Effector memory CD4-positive, alpha-beta T cell (primary cell): ENCODE data around the gene CYP19A1.

Experiments used
- DNase-seq, 3 donors: peaks; one replicate each; pipeline ENCODE4 v3.0.0-alpha.2; 2020
- H3K27ac ChIP-seq: 2 replicates; pipeline ENCODE4 v1.7.0; 2013; ENCODE audit warnings: mild to moderate bottlenecking, low read length, moderate library complexity; ENCODE audit not compliant: insufficient read depth, poor library complexity, severe bottlenecking
- H3K27me3 ChIP-seq: replicated peaks from 2 replicates; pipeline ENCODE4 v1.7.0; 2013; ENCODE audit warnings: mild to moderate bottlenecking, low read length; ENCODE audit not compliant: insufficient read depth, control insufficient read depth, poor library complexity, severe bottlenecking
- H3K36me3 ChIP-seq: 2 replicates; pipeline ENCODE4 v1.7.0; 2013; ENCODE audit warnings: mild to moderate bottlenecking, low read length, moderate library complexity; ENCODE audit not compliant: control insufficient read depth, insufficient read depth
- H3K4me1 ChIP-seq: 2 replicates; pipeline ENCODE4 v1.7.0; 2013; ENCODE audit warnings: low read length, mild to moderate bottlenecking; ENCODE audit not compliant: control insufficient read depth, insufficient read depth, poor library complexity, severe bottlenecking
- H3K4me3 ChIP-seq: 2 replicates; pipeline ENCODE4 v1.7.0; 2013; ENCODE audit warnings: low read length, low read depth, mild to moderate bottlenecking; ENCODE audit not compliant: insufficient read depth, poor library complexity, severe bottlenecking
- H3K9me3 ChIP-seq: 2 replicates; pipeline ENCODE4 v1.7.0; 2013; ENCODE audit warnings: mild to moderate bottlenecking, low read length, moderate library complexity; ENCODE audit not compliant: control insufficient read depth

The CYP19A1 gene

DNA sequence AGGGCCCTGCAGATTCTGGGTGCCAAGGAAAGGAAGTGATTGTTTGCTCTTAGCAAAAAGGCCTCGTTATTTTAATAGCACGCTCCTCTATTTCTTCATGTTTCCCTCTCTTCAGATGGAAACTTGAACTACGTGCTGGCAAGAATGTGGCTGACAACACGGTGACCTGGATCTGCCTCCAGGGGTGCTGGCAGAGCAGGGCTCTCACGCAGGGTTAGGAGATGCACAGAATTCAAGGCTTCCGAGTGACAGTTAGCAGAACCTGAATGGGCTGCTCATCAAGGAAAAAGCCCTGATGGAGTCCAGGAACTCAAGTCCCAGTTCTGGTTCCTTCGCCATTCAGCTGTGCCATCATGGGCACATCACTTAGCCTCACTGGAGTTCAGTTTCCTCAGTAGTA lies 22.7 kb downstream of the CYP19A1 start:
- no peaks in the 10 kb centered on the region for H3K27me3 ChIP-seq
- H3K27ac ChIP-seq = no peak overlapping the region
- no peaks in the 10 kb centered on the region for H3K9me3 ChIP-seq
- no peak overlapping the region for H3K4me3 ChIP-seq
- DNase-seq = no peak
- no peaks in the 10 kb centered on the region for H3K4me1 ChIP-seq
- no peaks in the 10 kb centered on the region for H3K36me3 ChIP-seq

DNA sequence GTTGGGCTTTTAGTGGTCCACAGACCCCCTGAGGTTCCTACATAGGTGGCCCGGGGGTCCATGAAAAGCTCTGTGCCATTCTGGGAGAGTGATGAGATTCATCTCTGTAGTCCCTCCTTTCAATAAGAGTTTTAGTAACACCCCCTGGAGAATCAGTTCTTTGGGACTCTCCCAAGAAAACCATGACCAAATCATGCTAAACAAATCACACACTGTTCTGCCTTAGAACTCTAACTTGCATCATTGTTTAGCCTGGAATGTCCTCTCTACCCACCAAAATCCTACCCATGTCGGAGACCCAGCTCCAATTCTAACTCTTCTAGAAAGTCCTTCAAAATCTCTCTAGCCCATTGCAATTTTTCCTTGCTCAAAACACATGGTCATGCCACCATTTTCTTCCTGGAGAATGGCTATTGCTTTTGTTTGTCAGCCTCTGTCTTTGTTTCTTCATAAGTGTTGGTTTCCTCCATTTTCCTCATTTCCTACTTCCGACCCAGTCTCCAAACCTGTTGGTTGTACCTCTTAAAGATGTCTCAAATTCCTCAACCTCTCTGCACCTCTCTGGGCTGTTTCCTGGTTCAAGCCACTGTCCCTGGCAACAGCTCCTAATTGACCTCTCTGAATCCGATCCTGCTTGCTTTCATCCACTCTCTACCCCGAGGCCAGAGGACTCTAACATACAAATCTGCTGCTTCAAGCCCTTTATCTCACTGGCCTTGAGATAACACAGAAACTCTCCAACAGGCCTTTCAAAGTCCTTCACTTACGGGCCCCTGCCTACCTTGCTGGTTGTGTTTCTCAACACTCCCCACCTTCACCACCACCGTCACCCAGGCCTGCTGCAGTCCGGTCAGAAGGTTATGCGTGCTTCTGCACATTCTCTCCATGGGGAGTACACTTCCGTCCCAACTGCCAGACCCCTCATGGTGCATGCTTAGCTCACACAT lies 23.7 kb downstream of the CYP19A1 start:
- H3K9me3 ChIP-seq = no peaks in the 10 kb centered on the region
- no peak for DNase-seq
- no peaks in the 10 kb centered on the region for H3K4me1 ChIP-seq
- H3K27ac ChIP-seq = no peak overlapping the region
- no peak overlapping the region for H3K4me3 ChIP-seq
- no peaks in the 10 kb centered on the region for H3K36me3 ChIP-seq
- no peaks in the 10 kb centered on the region for H3K27me3 ChIP-seq

DNA sequence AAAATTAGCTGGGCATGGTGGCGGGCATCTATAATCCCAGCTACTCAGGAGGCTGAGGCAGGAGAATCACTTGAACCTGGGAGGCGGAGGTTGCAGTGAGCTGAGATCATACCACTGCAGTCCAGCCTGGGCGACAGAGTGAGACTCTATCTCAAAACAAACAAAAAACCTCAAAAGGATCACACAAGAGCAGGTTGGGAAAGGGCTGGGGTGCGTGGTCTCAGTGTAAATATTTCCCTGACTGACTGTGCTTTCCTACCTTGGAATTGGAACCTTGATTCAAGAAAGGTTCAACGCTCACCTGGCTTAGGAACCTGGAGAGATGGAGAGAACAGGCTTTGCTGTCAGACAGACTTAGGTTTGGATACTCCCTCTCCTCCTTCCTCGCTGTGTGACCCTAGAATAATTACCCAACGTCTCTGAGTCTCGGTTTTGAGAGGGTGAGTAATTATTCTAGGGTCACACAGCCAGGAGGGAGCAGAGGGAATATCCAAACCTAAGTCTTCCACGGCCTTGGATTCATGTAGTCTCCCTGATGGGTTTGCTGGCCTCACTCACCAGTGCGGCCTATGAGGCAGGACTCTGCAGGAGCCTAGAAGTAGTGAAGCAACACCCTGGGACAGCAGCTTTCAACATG lies 24.6 kb downstream of the CYP19A1 start:
- H3K27ac ChIP-seq = no peak overlapping the region
- no peak for DNase-seq
- H3K4me1 ChIP-seq = no peaks in the 10 kb centered on the region
- H3K4me3 ChIP-seq = no peak overlapping the region
- no peaks in the 10 kb centered on the region for H3K27me3 ChIP-seq
- no peaks in the 10 kb centered on the region for H3K36me3 ChIP-seq
- no peaks in the 10 kb centered on the region for H3K9me3 ChIP-seq

DNA sequence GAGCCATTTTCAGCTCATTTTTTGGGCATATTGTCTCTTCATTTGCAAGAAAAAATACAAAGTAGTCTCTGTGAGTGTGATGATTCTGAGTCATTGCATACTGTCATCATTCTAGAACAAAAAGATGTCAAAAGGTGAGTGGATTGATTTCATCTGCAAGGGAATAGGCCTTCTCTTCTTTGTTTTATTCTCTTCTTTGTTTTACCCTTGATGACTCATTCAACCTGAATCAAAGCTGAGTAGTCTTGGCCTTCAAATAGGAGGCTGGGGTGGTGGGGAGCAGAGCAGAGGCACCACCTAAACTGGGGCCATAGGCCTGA lies 25.4 kb downstream of the CYP19A1 start:
- no peak for DNase-seq

DNA sequence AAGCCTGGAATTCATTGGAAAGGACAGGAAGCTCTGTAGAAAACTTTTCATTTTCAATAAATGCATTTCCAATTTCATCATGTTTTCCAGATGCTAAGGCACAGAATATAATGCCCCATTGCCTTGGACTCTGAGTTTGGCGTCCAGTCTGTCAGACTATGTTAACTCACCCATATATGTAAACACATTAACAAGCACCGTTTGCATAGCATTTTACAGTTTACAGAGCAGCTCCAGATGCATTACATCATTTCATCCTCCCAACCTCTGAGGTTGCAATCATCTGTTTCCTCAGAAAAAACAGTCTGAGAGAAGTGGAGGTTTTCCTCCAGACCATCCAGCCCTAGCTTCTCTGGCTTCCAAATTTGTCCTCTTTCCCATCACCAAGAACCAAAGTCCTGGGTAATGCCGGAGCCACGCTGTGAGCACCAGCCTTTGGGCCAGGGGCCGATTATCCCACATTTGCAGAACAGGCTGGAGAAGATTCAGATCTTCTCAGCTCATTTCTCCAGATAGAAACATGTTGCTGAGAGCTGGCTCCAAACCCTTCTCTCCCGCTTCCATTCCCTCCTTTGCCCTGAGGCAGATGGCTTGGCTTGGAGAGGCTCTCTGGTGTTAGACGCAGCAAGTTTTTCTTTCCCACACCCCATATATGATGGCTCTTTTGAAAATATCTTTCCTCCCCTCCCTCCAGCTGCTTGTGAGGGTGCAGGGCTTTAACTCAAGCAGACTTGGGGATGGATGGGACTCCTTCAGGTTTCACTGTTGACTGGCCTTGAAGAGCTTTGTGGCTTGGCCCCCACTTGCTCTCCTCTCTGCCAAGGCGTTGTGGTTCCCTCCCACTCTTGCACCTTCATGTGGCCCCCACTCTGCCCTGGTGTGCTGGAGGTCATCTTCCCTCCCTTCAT lies 26.0 kb downstream of the CYP19A1 start:
- Histone ChIP-seq H3K27me3 (no peaks in the 10 kb centered on the region), H3K4me3 (no peak overlapping the region)

More for the DNA sequence above, 25.4 kb downstream of the CYP19A1 start:
- no peaks in the 10 kb centered on the region for H3K36me3 ChIP-seq
- no peaks in the 10 kb centered on the region for H3K9me3 ChIP-seq
- H3K27ac ChIP-seq = no peak overlapping the region
- H3K4me3 ChIP-seq = no peak overlapping the region
- H3K27me3 ChIP-seq = no peaks in the 10 kb centered on the region
- no peaks in the 10 kb centered on the region for H3K4me1 ChIP-seq

DNA sequence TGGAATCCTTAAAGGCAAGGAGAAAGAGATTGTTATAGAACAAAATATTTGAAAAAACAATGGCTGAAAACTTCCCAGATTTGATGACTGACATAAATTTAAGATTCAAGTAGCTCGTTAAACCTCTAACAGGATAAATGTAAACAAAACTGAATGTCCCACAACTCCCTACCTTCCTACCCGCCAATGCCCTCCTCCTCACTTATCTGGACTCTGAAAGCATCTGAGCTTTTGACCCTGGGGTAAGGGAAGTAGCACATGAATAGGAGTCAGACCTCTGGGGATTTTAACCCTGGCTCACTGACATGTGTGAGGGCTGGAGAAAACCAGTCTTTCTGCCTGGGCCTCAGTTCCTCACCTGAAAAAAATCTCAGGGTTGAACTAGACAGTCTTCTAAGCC lies 26.9 kb downstream of the CYP19A1 start:
- DNase-seq = no peak
- no peaks in the 10 kb centered on the region for H3K36me3 ChIP-seq
- H3K27ac ChIP-seq = no peak overlapping the region
- no peaks in the 10 kb centered on the region for H3K9me3 ChIP-seq
- no peaks in the 10 kb centered on the region for H3K27me3 ChIP-seq
- no peak overlapping the region for H3K4me3 ChIP-seq
- H3K4me1 ChIP-seq = no peaks in the 10 kb centered on the region

More for the DNA sequence above, 26.0 kb downstream of the CYP19A1 start:
- no peaks in the 10 kb centered on the region for H3K36me3 ChIP-seq
- no peaks in the 10 kb centered on the region for H3K9me3 ChIP-seq
- DNase-seq = no peak
- no peaks in the 10 kb centered on the region for H3K4me1 ChIP-seq
- no peak overlapping the region for H3K27ac ChIP-seq

DNA sequence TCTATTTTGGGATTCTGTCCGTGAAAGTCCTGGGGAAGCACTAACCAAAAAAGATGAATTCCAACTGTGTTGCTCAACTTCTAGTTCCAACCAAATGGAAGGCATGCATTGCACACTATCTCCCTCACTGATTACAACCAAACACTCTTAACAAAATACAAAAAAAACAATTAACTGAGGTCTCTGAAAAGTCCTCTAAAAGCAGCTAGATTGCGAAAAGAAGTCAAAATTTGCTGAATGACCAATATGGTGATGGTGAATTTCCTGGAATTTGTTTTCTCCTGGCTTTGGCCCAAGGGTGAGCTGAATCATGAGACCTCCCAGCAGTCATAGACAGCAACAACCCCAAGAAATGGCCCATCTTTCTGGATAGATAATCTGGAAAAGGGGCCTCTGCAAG lies 28.3 kb downstream of the CYP19A1 start:
- H3K27ac ChIP-seq = no peak overlapping the region
- H3K36me3 ChIP-seq = no peaks in the 10 kb centered on the region
- no peaks in the 10 kb centered on the region for H3K27me3 ChIP-seq
- DNase-seq = no peak
- H3K4me3 ChIP-seq = no peak overlapping the region
- no peaks in the 10 kb centered on the region for H3K4me1 ChIP-seq
- H3K9me3 ChIP-seq = no peaks in the 10 kb centered on the region

DNA sequence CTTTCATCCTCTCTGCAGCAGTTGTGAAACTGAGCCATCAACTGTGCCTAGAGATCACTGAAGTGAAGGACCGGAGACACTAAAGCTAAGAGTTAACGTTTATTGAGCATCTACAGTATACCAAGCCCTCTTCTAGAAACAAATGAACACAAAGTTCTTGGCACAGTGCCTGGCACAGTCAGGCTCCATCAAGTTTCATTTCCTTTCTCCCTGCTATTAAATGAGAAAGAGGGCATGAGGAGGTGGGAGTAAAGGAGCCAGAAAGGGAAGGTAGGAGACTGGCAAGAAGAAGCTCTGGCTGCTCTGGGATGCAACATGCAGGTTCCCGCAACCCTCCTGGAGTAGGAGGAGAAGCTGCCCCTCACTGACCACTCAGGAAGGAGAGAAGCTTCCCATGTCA lies 30.6 kb downstream of the CYP19A1 start:
- no peaks in the 10 kb centered on the region for H3K27me3 ChIP-seq
- no peak for DNase-seq

DNA sequence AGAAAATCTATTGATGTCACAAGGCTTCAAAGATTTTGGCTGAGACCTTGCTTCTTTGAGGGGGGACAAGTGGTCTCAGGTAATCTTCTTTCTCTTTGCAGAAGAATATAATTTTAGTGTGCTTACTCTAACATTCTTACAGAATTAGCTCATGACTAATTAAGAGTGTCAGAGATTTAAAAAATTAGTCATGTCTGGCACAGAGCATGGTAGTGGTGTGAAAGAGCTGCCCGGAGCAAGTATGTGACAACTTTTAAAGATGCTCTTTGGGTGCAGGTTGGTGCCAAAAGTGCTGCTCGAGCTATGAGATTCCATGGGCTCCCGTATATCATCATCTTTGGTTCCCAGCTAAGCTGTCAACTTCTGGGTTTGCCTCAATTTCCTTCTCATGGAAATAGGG lies 31.1 kb downstream of the CYP19A1 start:
- no peak for DNase-seq
- Histone ChIP-seq H3K36me3 (no peaks in the 10 kb centered on the region), H3K4me1 (no peaks in the 10 kb centered on the region)

More for the DNA sequence above, 30.6 kb downstream of the CYP19A1 start:
- no peaks in the 10 kb centered on the region for H3K4me1 ChIP-seq
- H3K27ac ChIP-seq = no peak overlapping the region
- no peaks in the 10 kb centered on the region for H3K36me3 ChIP-seq
- H3K4me3 ChIP-seq = no peak overlapping the region
- no peaks in the 10 kb centered on the region for H3K9me3 ChIP-seq

More for the DNA sequence above, 31.1 kb downstream of the CYP19A1 start:
- Histone ChIP-seq H3K27me3 (no peaks in the 10 kb centered on the region), H3K4me3 (no peak overlapping the region), H3K27ac (no peak overlapping the region), H3K9me3 (no peaks in the 10 kb centered on the region)
